Calu3 (cell line): ENCODE results near the gene ERAS. TPM values are rescaled to one million over a fixed set of nuclear protein-coding genes. Genes with fewer than 3 reads are reported as not detected.

Experiments
- BruUV-seq: library from RNA; stranded (reverse); fragments of 400-500 nt; replicated peaks from 2 replicates; lab custom pipeline; 2021; lab: Mats Ljungman, UMichigan
- CTCF ChIA-PET: fragments of 300-600 bp; sonication (Branson Sonifier 250); formaldehyde crosslinking; loops from one replicate; lab custom pipeline; 2022; ENCODE audit warnings: antibody characterized with exemption; lab: Charles Lee
- DNase-seq: peaks from one replicate; pipeline ENCODE4 v3.0.0; 2022
- H3K27ac Mint-ChIP-seq: one replicate; pipeline ENCODE4 v1.8.0; 2022; ENCODE audit warnings: mixed read lengths; ENCODE audit not compliant: unreplicated experiment
- H3K27me3 Mint-ChIP-seq: one replicate; pipeline ENCODE4 v1.8.0; 2022; ENCODE audit warnings: mixed read lengths; ENCODE audit not compliant: unreplicated experiment
- H3K36me3 Mint-ChIP-seq: one replicate; pipeline ENCODE4 v1.8.0; 2022; ENCODE audit warnings: mild to moderate bottlenecking, moderate library complexity, mixed read lengths; ENCODE audit not compliant: insufficient read depth, unreplicated experiment
- H3K4me1 Mint-ChIP-seq: one replicate; pipeline ENCODE4 v1.8.0; 2022; ENCODE audit warnings: mild to moderate bottlenecking, low read depth, mixed read lengths; ENCODE audit not compliant: unreplicated experiment
- H3K4me3 Mint-ChIP-seq: one replicate; pipeline ENCODE4 v1.8.0; 2022; ENCODE audit warnings: mild to moderate bottlenecking, low read depth, moderate library complexity, mixed read lengths; ENCODE audit not compliant: unreplicated experiment
- H3K9me3 Mint-ChIP-seq: one replicate; pipeline ENCODE4 v1.8.0; 2022; ENCODE audit warnings: low read depth, mixed read lengths; ENCODE audit not compliant: unreplicated experiment
- intact Hi-C: fragments of 100-400 bp; cut with micrococcal nuclease; formaldehyde crosslinking; loops from one replicate; pipeline ENCODE4 v1.10.0; 2022; ENCODE audit not compliant: unreplicated experiment
- total RNA-seq: library from RNA; stranded (reverse); gene quantifications from 2 replicates; pipeline ENCODE4 v1.2.3, GENCODE V29; 2022
- TF ChIP-seq, protein P1 (sequence below): fragments of 200-600 bp; IDR thresholded peaks from one replicate; pipeline ENCODE4 v1.8.0; 2022; ENCODE audit warnings: antibody characterized with exemption; ENCODE audit not compliant: unreplicated experiment

ERAS gene
- total RNA-seq, 1 experiment from 2014 or later = 0.47 TPM

DNA sequence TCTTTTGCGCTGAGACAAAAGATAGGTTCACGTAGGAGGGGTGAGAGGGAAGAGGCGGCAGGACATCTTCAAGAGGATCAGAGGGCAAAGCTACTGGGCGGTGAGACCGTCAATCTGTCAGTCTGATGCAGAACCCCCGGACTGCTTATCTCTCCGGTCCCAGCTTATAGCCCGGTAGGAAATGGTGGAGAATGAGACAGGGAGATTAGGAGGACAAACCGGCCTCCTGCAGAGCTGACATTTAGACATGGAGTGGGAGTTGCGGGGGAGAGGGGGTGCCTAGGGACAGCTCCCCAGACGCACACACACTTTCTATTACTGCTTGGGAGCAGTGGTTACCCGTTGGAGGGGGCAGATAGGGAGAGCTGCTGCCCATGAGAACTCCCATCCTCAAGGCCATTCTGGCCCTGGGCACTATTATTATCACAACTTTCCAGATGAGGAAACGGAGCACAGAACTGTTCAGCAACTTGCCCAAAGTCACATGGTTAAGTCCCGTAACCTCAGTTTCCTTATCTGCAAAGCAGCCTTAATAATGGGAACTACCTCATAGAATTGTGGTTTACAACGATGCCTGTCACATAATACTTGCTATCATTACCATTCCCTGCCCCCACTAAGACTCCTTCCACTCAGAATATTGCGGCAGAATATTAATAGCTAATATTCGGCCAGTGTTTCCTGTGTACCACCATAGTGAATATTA, 25.6 kb upstream of the ERAS start:
- peaks cover 45% of the 10 kb centered on the region for H3K36me3 Mint-ChIP-seq
- TF ChIP-seq, protein P1, sequence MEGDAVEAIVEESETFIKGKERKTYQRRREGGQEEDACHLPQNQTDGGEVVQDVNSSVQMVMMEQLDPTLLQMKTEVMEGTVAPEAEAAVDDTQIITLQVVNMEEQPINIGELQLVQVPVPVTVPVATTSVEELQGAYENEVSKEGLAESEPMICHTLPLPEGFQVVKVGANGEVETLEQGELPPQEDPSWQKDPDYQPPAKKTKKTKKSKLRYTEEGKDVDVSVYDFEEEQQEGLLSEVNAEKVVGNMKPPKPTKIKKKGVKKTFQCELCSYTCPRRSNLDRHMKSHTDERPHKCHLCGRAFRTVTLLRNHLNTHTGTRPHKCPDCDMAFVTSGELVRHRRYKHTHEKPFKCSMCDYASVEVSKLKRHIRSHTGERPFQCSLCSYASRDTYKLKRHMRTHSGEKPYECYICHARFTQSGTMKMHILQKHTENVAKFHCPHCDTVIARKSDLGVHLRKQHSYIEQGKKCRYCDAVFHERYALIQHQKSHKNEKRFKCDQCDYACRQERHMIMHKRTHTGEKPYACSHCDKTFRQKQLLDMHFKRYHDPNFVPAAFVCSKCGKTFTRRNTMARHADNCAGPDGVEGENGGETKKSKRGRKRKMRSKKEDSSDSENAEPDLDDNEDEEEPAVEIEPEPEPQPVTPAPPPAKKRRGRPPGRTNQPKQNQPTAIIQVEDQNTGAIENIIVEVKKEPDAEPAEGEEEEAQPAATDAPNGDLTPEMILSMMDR = no peak
- no peaks in the 10 kb centered on the region for H3K9me3 Mint-ChIP-seq
- no peaks in the 10 kb centered on the region for H3K27me3 Mint-ChIP-seq
- CTCF ChIA-PET = interaction anchor here (1.3 to 1.4 kb wide), 2 partner anchors 243 to 390 kb away, joined by 3 to 4 read pairs; partner anchors contain the start of gene TFE3
- no peak for DNase-seq
- BruUV-seq = TSS peak; percentile 96
- intact Hi-C loops = loop anchor here (10.0 kb wide), 2 partner anchors 114 to 244 kb away; partner anchors contain the start of genes PIM2, SLC35A2 and TFE3
- peaks cover 24% of the 10 kb centered on the region for H3K4me1 Mint-ChIP-seq
- H3K4me3 Mint-ChIP-seq = peak overlapping the region; percentile 95
- H3K27ac Mint-ChIP-seq = peak overlapping the region; percentile 98

DNA sequence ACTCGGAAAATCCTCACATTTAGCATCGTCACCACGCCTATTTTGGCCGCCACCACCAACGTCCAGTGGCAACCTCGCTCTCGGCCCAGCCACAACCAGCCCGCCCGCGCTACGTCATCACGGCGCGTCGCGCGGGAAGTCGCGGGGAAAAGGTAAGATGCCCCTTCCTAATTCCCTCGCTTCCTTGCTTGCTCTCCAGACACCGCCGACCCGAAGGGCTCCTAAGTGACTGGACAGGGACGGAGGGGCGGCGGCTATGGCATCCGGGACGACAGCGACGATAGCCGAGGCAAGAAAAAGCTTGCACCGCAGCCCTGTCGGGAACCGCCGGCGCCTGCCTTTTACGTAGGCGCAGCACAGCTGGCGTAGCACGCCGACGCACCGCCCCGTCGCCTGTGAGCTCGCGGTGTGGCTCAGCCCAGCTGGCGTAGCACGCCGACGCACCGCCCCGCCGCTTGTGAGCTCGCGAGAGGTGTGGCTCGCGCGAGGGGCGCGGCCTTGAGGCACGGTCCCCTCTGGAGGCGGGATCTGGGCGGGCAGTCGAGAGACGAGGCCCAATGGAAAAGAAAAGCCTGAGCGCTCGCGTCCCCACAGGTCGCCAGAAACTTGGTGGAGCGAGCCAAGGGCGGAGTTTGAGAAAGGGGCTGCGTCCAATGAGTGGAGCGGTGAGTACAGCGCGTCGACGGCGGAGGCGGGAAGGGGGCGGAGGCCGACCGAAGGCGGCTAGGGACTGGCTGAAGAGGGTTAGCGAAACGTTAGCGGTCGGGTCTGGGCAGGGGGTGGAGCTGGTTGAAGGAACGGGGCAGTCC, 24.8 kb upstream of the ERAS start, which contains the start of gene HDAC6:
Gene HDAC6, plus strand, starts transcription at position 788 of the 809 bp plus-strand sequence. CDS start 626 bp downstream, outside the sequence.
- DNase-seq = peak; percentile 97
- H3K4me3 Mint-ChIP-seq = peak within 1 kb of the TSS; percentile 95
- no TSS peak for BruUV-seq
- H3K9me3 Mint-ChIP-seq = no peaks in the 10 kb centered on the region
- peaks cover 18% of the 10 kb centered on the region for H3K4me1 Mint-ChIP-seq
- intact Hi-C loops = loop anchor here (10.0 kb wide), 2 partner anchors 113 to 243 kb away; partner anchors contain the start of genes PIM2, SLC35A2 and TFE3
- no peaks in the 10 kb centered on the region for H3K27me3 Mint-ChIP-seq
- CTCF ChIA-PET = interaction anchor here (0.6 to 1.4 kb wide), 3 partner anchors 34 to 390 kb away, joined by 3 to 4 read pairs (median 3); partner anchors contain the start of genes PCSK1N and TFE3
- TF ChIP-seq, protein P1 = no peak
- H3K36me3 Mint-ChIP-seq = peaks cover 45% of the 10 kb centered on the region
- peak within 1 kb of the TSS; percentile 98 for H3K27ac Mint-ChIP-seq

DNA sequence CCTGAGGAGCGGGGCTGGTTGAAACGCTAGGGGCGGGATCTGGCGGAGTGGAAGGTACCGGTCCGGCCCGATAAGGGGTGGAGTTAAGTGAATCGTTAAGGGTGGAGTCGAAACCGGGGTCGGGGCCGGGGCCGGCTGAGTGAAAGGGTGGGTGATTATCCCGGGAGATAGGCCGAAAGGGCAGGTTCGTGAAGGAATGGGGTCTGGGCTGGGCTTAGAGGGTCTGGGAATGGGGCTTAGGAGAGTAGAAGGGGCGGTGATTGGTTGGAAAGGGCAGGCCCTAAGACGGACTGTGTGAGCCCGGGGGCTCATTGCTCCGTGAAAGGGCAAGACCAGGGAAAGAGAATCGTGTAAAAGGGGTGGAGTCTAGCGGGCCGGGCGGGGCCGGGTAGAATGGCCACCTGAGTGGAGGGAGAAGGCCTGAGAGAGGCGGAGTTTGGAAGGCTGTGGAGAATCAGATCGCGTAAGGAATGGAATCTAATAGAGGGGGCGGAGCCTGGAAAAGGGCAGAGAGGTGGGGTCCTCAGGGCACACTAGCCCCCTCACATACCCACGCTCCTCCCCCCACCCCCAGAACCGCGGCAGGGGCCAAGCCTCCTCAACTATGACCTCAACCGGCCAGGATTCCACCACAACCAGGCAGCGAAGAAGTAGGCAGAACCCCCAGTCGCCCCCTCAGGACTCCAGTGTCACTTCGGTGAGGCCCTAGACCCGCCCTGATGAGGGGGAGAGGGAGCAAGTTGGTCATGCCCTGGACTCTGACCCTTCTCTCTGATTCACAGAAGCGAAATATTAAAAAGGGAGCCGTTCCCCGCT, 24.0 kb upstream of the ERAS start:
- TF ChIP-seq, protein P1 = no peak
- intact Hi-C loops = loop anchor here (10.0 kb wide), 2 partner anchors 113 to 243 kb away; partner anchors contain the start of genes PIM2, SLC35A2 and TFE3
- BruUV-seq = no TSS peak
- Mint-ChIP-seq H3K27ac (peak overlapping the region; percentile 98), H3K36me3 (peaks cover 45% of the 10 kb centered on the region), H3K4me1 (peaks cover 18% of the 10 kb centered on the region), H3K27me3 (no peaks in the 10 kb centered on the region), H3K4me3 (peak overlapping the region; percentile 95), H3K9me3 (no peaks in the 10 kb centered on the region)
- DNase-seq = peak; percentile 88
- CTCF ChIA-PET = interaction anchor here (0.6 to 1.4 kb wide), 3 partner anchors 33 to 389 kb away, joined by 3 to 4 read pairs (median 3); partner anchors contain the start of genes PCSK1N and TFE3
